NCI-H2107 treated with DMSO at 0.1 percent for 48 hours (cell line): Measurements from ENCODE around the gene ID1.
"Not testable (repeated sequence)": the region's sequence is repeated elsewhere in the genome, so short reads cannot be mapped to it uniquely, and the experiment has no call there.

Experiments
- DNase-seq: peaks from one replicate; lab custom pipeline; 2025; ENCODE audit not compliant: unreplicated experiment; lab: John Stamatoyannopoulos, UW

Gene ID1

DNA sequence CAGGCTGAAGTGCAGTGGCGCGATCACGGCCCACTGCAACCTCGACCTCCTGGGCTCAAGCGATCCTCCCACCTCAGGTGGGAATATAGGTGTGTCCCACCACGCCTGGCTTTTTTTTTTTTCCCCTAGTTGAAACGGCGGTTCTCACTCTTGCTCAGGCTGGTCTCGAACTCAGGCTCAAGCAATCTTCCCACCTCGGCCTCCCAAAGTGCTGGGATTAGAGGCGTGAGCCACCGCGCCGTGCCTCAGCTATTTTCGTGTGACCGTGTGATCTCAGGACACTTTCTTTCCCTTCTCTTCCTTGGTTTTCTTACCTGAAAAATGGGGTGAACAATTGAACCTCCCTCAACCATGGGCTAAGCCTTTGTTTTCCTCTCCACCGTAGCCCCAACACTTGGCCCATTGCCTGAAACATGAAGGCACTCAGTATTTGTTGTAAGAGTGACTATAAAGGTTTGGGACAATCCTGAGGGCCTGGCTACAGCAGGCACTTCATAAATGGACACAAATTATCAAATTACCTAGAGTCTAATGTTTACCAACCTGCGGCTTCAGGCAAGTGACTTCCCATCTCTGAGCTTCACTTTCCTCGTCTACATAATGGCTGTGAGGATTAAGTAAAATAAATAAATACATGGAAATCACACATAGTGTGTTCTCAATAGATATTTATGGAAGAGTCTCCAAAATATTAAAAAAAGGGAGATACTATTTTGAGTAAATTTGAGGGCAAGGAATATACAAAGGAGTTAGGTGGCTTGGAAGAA, 31.4 kb upstream of the ID1 start:
- DNase-seq = peak; percentile 71

DNA sequence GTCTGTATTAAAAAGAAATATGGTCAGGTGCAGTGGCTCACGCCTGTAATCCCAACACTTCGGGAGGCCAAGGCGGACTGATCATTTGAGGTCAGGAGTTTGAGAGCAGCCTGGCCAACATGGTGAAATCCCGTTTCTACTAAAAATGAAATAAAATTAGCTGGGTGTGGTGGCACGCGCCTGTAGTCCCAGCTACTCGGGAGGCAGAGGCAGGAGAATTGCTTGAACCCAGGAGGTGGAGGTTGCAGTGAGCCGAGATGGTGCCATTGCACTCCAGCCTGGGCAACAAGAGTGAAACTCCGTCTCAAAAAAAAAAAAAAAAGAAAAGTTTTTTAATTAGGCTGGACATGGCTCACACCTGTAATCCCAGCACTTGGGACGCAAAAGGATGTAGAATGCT, 30.1 kb upstream of the ID1 start:
- not testable (repeated sequence) for DNase-seq

DNA sequence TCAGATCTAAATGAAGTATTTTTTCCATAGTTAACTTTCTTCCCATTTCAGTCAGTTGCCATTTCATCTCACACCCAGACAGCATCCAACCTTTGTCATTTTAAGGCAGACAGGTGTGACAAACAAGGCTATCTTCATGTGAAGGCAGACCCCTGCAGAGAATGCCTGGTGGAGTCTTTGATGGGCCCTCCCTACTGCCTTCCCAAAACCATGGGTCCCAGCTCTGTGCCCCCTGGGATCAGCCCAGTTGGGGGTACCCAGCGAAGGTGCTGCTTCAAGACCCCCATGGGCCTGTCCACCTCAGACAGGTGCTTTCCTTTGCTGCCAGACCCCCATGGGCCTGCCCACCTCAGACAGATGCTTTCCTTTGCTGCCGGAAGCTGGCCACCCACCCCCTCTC, 28.3 kb upstream of the ID1 start:
- no peak for DNase-seq

DNA sequence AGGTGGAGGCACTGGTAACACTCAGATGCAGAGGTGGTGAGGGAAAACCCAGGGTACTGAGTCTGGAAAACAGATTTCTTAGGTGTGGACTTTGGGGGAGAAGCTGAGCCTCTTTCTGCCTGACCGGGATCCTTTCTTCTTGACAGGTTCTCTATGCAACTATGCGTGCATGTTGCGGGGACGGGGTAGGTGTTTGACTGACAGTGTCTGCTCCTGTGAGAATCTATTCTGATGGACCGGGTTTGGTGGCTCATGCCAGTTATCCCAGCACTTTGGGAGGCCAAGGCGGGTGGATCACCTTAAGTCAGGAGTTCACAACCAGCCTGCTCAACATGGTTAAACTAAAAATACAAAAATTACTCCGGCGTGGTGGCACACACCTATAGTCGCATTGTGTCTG, 27.9 kb upstream of the ID1 start:
- no peak for DNase-seq

DNA sequence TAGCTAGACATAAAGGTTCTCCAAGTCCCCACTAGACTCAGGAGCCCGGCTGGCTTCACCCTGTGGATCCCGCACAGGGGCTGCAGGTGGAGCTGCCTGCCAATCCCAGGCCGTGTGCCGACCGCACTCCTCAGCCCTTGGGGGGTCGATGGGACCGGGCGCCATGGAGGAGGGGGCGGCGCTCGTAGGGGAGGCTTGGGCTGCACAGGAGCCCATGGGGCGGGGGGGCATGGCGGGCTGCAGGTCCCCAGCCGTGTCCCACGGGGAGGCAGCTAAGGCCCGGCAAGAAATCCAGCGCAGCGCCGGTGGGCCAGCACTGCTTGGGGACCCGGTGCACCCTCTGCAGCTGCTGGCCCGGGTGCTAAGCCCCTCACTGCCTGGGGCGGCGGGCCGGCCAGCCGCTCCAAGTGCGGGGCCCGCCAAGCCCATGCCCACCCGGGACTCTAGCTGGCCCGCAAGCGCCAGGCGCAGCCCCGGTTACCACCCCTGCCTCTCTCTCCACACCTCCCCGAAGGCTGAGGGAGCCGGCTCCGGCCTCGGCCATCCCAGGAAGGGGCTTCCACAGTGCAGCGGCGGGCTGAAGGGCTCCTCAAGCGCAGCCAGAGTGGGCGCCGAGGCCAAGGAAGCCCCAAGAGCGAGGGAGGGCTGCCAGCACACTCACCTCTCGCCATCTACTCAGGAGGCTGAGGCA, 26.5 kb upstream of the ID1 start:
- DNase-seq = no peak

DNA sequence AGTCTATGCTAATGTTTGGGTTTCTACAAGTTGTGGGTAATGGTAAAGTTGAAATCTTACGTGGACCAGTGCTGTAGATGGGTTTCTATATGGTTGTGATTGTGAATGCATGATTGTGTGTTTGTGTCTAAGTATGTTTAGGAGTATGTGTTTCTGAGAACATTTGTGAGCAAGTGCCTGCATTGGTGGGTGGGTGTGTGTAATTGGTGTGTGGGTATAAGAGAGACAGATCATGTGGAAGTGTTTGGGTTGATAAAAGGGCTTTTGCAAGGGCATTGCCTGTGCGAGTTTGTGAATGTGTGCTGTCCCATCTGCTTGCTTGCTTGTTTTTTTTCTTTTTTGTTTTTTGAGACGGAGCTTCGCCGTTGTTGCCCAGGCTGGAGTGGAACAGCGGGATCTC, 25.8 kb upstream of the ID1 start:
- DNase-seq = no peak

DNA sequence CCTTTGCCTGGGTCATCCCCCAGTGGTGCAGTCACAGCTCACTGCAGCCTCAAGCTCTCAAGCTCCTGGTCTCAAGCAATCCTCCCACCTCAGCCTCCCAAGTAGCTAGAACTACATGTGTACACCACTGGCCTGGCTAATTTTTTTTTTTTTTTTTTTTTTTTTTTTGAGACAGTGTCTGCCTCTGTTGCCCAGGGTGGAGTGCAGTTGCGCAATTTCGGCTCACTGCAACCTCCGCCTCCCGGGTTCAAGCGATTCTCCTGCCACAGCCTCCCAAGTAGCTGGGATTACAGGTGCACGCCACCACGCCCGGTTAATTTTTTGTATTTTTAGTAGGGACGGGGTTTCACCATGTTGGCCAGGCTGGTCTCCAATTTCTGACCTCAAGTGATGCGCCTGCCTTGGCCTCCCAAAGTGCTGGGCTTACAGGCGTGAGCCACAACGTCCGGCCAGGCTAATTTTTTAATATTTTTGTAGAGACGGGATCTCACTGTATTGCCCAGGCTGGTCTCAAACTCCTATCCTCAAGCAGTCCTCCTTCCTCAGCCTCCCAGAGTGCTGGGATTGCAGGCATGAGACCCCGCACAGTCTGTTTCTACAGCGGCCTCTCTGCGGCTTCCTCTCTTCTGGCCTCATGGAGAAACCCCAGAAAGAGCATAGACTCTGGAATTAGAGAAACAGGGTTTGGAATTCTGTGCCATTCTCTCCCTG, 25.0 kb upstream of the ID1 start:
- not testable (repeated sequence) for DNase-seq

DNA sequence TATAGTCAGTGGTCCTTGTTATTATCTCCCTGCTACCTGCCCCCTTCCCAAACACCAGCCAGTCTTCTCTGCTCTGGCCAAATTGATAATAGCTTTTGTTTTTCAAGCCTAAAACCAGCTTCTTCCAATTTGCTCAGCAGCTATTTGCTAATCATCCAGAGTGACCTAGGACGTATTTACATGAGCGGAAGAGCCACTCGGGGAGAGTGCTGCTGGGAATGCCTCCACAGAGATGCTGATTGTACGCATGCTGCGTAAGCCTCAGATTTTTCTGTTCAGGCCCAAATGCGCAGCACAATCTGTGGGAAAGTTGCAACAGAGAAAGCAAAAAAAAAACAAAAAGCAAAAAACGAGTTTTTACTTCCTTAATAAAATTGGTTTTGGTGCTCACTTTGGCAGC, 24.4 kb upstream of the ID1 start:
- DNase-seq = no peak

DNA sequence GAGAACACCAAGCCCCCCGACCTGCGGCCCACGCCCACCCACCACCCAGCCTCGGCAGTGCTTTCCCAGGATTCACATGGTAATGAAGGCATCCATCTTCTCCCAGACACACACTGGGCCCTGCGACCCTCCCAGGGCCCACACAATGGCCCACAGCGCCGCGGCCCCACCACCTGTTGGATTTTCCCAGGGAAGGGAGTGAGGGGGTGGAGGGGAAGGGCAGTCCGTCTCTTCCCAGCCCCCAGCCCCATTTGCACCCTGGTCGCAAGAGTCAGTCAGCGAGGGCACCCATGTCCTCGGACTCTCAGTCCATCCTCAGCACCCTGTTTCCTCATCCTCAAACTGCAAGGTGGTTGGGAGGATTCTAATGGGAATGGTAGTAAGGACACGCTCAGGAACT, 23.7 kb upstream of the ID1 start:
- DNase-seq = no peak

DNA sequence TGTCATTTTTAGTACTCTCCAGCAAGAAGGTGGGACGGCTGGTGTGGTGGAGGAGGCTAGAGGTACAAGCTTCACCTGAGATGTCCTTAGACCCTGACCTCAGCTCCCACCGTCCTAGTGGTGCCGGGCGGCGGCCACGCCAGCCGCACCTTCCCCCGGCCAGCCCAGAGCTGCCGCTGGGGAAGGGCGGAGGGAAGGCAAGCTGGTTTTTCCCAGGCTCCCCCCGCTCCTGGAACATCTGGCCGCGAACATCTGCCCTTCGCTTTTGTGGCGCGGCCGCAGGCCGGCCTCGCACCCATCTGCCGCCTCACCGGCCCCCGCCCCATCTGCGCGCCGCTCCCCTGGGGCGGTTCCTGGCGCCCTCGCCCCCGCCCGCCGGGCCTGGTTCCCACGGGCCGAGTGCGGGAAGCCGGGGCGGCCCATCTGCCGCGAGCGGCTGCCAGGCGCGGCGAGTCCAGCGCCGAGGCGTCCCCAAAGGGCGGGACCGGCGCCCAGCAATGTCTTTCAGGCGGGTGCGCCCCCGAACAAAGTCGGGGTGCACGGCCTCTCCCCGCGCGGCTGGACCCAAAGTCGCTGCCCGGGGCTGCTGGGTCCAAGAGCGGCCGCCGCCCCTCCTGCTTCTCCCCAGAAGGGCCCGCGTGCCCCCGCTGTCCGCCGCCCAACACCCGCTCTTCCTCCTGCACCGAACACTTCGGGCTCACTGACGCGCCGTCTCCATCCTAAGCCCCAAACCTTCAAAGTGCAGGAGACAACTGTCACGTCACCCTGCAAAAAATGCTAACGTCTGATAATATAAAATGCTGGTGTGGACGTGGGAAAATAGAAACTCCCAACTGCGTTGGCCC, 17.3 kb upstream of the ID1 start:
- no peak for DNase-seq

DNA sequence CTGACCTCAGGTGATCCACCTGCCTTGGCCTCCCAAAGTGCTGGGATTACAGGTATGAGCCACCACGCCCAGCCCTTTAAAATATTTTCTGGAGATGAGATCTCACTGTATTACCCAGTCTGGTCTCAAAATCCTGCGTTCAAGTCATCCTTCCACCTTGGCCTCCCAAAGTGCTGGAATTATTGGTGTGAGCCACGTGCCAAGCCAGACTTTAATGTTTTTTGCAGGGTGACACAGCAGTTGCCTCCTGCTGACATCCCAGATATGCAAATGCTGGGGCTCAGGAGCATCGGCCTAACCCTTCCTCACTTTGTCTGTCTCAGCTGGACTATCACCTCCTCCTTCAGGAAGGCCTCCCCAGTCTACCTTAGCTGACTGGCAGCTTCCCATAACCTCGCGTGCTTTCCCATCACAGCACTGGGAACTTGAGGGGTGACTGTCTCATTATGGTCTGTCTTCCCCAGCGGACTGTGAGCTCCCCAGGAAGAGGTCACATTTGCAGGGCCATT, 14.3 kb upstream of the ID1 start:
- DNase-seq = no peak

DNA sequence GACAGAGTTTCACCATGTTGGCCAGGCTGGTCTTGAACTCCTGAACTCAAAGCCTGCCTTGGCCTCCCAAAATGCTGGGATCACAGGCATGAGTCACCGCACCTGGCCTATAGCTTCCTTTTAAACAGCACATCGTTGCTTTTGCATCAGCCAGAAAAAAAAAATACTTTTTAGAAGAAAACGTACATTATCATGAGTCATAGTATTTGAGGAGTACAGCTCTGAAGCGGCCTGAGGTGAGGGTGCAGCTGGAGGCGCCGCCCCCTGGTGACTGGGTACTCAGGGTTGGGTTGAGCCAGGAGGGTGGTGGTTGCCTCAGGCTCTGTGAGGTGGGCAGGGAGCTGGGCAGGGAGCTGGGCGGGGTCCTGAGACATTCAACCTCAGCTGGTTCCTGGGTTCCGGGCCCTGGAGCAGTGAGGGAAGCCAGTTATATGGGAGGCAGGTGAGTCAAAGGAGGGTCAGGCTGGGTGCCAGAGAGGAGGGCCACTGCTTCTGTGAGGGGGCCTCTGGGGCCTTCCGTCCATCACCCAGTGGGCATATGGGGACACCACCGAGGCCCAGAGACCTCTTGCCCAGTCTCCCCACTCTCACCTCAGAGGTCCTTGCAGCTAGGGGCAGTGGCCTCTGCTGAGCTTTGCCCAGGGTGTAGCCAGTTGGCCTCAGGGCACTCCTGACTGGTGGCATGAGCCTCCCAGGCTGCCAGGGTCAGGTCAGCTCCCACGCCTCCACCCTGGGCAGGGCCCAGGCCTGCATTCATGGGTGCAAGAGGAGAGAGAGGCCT, 11.7 kb upstream of the ID1 start:
- DNase-seq = no peak

DNA sequence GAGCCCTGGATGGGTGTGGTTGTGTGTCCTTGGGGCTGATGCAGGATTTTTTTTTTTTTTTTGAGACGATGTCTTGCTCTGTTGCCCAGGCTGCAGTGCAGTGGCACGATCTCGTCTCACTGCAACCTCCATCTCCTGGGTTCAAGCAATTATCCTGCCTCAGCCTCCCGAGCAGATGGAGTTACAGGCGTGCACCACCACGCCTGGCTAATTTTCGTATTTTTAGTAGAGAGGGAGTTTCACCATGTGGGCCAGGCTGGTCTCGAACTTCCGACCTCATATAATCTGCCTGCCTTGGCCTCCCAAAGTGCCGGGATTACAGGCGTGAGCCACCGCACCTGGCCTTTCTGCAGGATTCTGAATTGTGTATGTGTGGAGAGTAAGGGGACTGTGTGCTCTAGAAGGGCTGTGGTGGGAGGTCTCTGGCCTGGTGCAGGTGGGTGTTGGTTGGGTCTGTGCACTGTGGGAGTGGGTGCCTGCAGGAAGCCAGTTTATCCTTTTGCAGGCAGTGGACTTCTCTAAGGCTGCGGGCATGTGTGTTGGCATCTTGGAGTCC, 11.0 kb upstream of the ID1 start:
- DNase-seq = no peak

DNA sequence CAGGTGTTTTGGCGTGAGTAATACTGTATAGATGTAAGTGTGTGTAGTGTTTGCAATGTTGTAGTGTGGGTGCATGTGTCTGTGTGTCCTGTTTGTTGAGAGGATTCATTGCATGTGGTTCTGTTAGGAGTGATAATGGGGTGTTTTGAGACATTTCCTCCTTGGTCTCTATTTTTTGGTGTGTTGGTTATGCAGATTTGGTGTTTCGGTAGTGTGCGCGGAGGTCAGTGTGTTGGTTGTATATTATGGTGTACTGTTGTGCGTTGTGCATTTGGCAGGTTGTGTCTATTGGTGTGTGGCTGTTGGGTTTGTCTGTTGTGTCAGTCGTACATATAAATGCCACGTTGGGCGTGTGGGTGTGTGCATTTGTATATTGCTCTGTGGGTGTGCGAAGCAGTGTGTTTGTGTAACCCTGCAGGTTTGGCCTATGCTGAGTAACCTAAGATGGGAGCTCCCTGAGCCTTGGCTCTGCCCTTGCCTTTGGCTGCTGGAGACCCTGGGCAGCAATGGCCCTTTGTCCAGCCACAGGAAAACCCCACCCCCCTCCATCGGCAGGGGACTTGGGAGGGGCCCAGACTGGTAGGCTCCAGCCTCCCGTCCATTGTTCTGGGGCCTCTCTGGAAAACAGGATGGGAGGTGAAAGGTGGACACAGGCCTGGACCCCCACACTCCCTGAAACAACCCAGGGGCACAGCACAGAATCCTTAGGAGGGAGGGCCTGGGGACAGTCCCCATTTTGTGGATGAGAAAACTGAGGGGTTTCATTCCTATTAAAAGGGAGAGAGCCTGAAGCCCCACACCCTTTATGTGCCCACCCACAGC, 10.3 kb upstream of the ID1 start:
- DNase-seq = no peak

DNA sequence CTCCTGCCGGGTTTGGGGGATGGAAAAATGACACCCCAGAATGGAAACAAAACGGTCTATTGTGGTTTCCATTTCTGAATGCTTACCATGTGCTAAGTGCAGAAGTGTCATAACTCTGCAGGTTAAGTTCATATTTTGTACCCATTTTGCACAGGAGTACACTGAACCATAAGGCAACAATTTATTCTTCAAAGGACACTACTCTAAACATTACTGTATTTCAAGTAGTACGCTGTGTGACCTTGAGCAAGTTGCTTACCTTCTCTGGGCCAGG, 9.8 kb upstream of the ID1 start:
- no peak for DNase-seq

DNA sequence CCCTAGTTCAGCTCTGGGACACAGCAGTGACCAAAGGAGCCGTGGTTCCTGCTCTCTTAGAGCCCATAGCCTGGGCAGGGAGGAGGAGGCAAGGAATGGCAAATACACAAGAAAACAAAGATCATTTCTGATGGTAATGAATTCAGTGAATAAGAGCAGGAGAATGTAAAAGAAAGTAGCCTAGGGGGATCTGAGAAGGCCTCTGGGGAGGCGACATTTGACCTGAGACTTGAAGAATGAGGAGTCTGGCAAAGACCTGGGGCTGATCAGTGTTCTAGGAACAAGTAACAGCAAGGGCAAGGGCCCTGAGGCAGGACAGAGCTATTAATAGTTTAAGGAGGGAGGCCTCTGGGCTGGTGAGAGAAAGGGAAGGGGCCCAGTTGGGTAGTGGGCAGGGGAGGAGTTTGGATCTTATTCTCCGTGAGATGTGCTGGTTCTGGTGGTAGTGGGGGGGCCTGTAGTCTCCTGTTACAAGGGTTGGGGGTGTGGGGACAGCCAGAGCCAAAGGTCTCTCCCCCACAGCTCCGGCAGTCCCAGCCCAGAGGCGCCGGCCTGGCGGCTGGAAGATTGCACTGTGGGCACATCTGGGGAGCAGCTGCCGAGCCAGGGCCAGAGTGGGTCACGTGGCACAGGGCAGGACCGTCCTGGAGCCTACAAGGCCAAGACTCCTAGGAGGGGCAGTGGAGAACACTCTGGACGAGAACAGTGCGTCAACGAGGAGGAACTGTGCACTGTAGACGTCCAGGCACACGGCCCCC, 9.3 kb upstream of the ID1 start:
- no peak for DNase-seq

DNA sequence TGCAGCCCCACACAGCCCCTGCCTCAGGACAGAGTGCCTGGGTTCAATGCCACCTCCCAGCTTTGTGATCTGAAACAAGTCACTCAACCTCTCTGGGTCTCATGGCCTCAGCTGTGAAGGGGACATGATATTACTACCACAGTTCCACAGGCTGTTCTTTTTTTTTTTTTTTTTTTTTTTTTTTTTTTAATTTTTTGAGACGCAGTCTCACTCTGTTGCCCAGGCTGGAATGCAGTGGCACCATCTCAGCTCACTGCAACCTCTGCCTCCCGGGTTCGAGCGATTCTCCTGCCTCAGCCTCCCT, 8.7 kb upstream of the ID1 start:
- not testable (repeated sequence) for DNase-seq

DNA sequence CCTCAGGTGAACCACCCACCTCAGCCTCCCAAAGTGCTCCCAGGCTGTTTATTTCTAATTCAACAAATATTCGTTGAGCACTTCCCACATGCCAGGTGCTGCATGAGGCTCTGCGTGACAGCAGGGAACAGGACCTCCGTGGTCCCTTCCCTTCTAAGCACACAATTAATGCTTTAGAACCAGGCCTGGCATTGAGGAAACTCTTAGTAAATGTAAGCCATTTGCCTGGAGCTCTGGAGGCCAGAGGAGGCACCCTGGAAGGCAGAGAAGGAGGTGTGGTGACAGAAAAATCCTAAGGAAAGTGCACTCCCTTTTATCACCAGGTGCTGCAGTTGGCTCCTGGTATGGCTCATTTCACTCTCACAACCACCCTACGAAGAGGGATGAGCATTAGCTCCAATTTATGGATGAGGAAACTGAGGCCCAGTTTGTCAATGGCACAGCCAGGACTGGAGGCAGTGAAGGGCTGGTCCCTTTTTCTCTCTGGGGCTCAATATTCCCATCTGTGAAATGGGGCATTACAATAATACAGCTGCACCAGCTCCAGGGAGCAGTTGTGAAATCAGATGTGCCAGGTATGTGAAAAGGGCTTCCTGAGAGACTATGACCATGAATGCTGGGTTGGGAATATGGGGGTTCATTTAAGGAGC, 8.1 kb upstream of the ID1 start:
- no peak for DNase-seq
